ENCODE results near the gene VSIR.
A peak's percentile ranks its signal among the peaks of the same experiment; 100 is the strongest.

Gene VSIR

GRCh38 chr10:71773221-71773971, at the start of gene VSIR:
Gene VSIR (minus strand): TSS chr10:71773520. CDS start chr10:71773439, 81 bp downstream.
- H3K4me3 ChIP-seq (replicated peaks; ENCODE audit: low read depth, low read length): peak within 1 kb of the TSS; percentile 51
- DNase-seq (ENCODE audit: extremely low read depth, low read depth): no peak
- TF ChIP-seq CTCF (IDR thresholded peaks at IDR 0.05; ENCODE audit: low read depth, low read length, missing control alignments): peak; percentile 78

GRCh38 chr10:71821909-71822763, 48.8 kb upstream of the VSIR start:
- no peak overlapping the region for H3K4me3 ChIP-seq (replicated peaks; ENCODE audit: low read depth, low read length)
- no peak for TF ChIP-seq CTCF (IDR thresholded peaks at IDR 0.05; ENCODE audit: low read depth, low read length, missing control alignments)
- no peak for DNase-seq (ENCODE audit: extremely low read depth, low read depth)

GRCh38 chr10:71820966-71821365, 47.6 kb upstream of the VSIR start:
- H3K4me3 ChIP-seq (replicated peaks; ENCODE audit: low read depth, low read length): no peak overlapping the region
- DNase-seq (ENCODE audit: extremely low read depth, low read depth): no peak
- TF ChIP-seq CTCF (IDR thresholded peaks at IDR 0.05; ENCODE audit: low read depth, low read length, missing control alignments): no peak

- no peak for TF ChIP-seq CTCF (IDR thresholded peaks at IDR 0.05; ENCODE audit: low read depth, low read length, missing control alignments)
- H3K4me3 ChIP-seq (replicated peaks; ENCODE audit: low read depth, low read length): no peak overlapping the region
- no peak for DNase-seq (ENCODE audit: extremely low read depth, low read depth)
Observed at GRCh38 chr10:71819985-71820384, 46.7 kb upstream of the VSIR start.

- H3K4me3 ChIP-seq (replicated peaks; ENCODE audit: low read depth, low read length): no peak overlapping the region
- TF ChIP-seq CTCF (IDR thresholded peaks at IDR 0.05; ENCODE audit: low read depth, low read length, missing control alignments): no peak
- DNase-seq (ENCODE audit: extremely low read depth, low read depth): no peak
Observed at GRCh38 chr10:71819441-71819861, 46.1 kb upstream of the VSIR start.

GRCh38 chr10:71818674-71819260, 45.4 kb upstream of the VSIR start:
- no peak overlapping the region for H3K4me3 ChIP-seq (replicated peaks; ENCODE audit: low read depth, low read length)
- no peak for DNase-seq (ENCODE audit: extremely low read depth, low read depth)
- no peak for TF ChIP-seq CTCF (IDR thresholded peaks at IDR 0.05; ENCODE audit: low read depth, low read length, missing control alignments)
